H54 (cell line): ENCODE measurements around the gene SCRN2.
A peak's percentile ranks its signal among the peaks of the same experiment; 100 is the strongest.

Source experiments
- DNase-seq: peaks from one replicate; pipeline ENCODE4 v3.0.0; 2011; ENCODE audit warnings: low spot score, mixed read lengths; ENCODE audit not compliant: insufficient read length
- FAIRE-seq: peaks from 3 replicates; lab custom pipeline; 2011; peaks lifted over from hg19 to GRCh38; lab: Jason Lieb, UNC
- POLR2A ChIP-seq: IDR thresholded peaks from 2 replicates; pipeline ENCODE4 v1.6.1; 2011; ENCODE audit warnings: low read depth, mild to moderate bottlenecking, low read length

The SCRN2 gene

DNA sequence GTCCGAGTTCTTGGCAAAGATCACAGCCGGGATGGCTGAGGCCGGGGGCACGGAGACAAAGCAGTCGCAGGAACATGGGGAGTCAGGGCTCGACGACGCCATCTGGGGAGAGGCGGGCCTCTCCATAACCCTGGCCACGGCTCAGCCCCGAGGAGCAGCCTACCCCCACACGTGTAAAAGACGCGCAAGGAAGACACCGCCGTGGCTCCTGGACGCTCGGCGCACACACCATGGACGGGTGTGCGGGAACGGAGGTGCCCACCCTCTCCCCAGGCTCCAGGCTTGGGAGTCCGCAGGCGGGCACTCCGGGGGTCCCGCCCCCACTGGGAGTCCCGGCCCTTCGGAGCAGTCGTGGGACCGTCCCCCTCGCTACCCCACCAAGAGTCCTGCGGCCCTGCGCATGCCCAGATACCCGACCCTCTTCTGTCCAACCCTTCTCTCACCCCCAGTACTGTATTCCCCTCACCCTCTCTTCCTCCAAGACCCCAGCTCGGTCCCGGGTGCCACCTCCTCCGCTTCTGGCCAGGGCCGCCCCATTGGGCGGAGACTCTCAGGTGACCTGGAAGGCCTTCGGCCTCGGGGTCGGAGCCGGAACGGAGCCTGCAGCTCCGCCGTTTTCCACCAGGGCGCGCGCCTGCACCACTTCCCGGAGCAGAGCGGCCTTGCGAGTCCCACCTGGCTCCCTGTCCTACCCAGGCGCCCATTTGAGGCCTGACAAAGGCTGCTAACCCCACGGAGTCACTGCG is at the start of gene SCRN2:
Gene SCRN2, minus strand, starts transcription at position 532 of the 746 bp plus-strand sequence. Its CDS starts 430 bp downstream, at position 102.
- TF ChIP-seq POLR2A, result peak; percentile 8; the same call in 1 of the 2 replicates
- peak; percentile 93 for DNase-seq
- no peak for FAIRE-seq

DNA sequence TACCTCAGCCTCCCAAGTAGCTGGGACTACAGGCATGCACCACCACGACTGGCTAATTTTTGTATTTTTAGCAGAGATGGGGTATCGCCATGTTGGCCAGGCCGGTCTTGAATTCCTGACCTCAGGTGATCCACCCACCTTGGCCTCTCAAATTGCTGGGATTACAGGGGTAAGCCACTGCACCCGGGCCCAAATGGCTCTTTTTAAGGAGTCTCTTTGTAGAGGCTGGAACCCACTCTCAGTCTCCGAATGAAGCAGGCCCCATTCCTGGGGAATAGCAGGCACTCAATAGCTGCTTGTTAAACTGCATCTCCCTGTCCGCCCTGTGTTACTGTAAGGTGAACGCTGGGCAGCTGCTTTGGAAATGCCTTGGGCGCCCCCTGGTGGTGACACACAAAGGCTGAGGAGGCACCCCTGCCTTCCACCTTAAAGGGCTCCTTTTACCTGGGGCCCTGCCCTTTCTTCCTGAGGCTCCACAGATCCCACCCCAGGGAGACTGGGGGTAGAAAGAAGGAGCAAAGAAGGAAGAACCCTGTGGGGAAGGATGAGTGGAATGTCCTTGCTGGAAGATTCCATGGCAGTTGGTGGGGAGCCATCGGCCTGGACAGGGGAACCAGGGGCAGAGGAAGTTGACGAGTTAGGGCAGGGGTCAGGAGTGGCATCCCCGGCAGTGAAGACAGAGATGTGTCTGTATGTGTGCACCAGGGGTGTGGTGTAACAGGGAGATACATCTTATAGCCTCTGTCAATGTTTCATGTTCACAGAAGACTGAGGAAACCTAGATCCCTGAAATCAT is 48.9 kb upstream of the SCRN2 start:
- TF ChIP-seq POLR2A, result no peak
- DNase-seq, result peak; percentile 82
- FAIRE-seq, result peak; percentile 50

DNA sequence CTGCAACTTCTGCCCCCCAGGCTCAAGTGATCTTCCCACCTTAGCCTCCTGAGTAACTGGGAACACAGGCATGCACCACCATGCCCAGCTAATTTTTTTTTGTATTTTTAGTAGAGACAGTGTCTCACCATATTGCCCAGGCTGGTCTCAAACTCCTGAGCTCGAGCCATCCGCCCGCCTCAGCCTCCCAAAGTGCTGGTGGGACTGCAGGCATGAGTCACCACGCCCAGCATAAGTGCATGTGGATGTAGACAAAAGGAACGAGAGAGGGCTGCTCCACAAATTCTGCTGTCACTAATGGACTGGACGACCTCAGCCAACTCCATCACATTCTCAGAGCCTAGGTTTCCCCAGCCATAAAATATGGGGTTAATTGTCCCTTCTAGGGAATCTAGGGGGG is 47.2 kb upstream of the SCRN2 start:
- TF ChIP-seq POLR2A, result no peak
- DNase-seq (no peak), FAIRE-seq (no peak)

GRCh38 chr17:47884905-47885730 is 44.0 kb upstream of the SCRN2 start:
- FAIRE-seq (no peak), DNase-seq (no peak)
- no peak for TF ChIP-seq POLR2A

DNA sequence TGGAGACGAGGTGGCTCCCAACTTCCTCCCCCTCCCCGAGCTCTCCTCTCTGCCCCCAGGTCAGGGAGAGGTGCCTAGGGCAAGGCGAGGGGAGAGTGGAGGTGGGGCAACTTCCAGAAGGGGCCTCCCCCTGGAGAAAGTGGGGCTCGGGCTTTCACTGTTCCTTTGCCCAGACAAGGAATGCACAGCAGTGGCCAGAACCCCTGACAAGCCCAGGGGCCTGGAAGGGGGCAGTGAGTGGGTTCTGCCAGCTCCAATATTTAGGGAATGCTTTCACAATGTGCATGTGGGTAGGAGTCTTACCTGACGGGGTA is 43.3 kb upstream of the SCRN2 start:
- DNase-seq (no peak), FAIRE-seq (no peak)
- no peak for TF ChIP-seq POLR2A

DNA sequence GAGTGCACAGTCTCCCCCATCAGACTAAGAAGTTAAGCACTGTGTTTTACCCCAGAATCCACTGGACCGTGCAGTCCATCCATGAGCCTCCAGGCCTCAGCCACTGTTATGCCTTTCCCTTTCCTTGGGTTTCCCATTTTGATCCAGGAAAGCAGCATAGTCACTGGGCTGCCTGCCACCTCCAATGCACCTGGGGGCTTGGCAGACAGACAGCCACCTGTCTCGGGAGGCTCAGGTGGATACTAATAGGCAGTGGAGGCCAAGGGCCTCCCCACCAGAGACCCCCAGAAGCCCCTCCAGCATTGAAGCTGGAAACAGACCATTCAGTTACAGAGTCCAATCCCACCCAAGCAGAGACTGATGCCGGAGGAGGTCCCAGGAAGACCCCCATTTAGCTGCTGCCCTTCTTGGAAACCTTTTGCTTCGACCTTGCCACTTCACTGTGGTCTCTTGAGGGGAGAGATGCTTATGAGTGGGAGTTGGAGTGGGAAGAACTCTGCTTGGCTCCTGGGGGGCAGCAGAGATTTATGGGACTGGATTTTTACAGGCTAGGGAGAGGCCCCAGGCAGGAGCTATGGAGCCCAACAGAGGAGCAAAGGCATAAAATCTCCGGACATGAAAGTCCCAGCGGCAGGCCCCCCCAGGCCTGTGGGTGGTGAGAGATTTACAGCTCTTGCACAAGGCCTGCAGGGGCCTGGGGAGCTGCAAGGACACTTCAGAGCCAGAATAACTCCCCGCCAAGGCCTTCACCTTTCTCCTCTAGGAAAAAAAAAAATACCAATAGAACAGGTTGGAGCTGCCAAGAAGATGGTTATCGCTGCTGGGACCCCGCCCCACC is 42.7 kb upstream of the SCRN2 start:
- TF ChIP-seq POLR2A, result no peak
- no peak for DNase-seq
- FAIRE-seq, result no peak

GRCh38 chr17:47882695-47883588 is 41.9 kb upstream of the SCRN2 start:
- DNase-seq (no peak), FAIRE-seq (no peak)
- no peak for TF ChIP-seq POLR2A

DNA sequence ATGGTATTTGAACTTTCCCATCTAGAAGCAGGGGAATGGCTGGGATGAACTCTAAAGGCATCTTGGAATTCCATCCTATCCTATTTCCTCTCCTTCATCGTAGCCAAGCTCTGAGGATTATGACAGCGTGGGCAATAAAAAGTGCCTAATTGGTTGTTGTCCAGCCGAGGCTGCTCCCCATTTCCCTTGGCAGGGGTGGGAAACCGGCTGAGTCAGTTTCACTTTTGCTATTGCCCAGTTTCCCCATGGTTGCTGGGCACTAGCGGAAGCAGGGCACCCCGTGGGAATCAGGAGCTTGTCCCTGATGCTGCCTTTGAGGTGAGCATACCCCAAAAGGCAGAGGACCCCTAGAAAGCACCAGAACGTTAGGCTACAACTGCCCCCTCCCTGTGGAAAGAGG is 41.2 kb upstream of the SCRN2 start:
- TF ChIP-seq POLR2A, result peak; percentile 12; the same call in 1 of the 2 replicates
- no peak for FAIRE-seq
- peak; percentile 42 for DNase-seq

- no peak for TF ChIP-seq POLR2A
- DNase-seq, result no peak
- FAIRE-seq, result no peak
These were observed 38.8 kb upstream of the SCRN2 start for GRCh38 chr17:47879776-47880454.

DNA sequence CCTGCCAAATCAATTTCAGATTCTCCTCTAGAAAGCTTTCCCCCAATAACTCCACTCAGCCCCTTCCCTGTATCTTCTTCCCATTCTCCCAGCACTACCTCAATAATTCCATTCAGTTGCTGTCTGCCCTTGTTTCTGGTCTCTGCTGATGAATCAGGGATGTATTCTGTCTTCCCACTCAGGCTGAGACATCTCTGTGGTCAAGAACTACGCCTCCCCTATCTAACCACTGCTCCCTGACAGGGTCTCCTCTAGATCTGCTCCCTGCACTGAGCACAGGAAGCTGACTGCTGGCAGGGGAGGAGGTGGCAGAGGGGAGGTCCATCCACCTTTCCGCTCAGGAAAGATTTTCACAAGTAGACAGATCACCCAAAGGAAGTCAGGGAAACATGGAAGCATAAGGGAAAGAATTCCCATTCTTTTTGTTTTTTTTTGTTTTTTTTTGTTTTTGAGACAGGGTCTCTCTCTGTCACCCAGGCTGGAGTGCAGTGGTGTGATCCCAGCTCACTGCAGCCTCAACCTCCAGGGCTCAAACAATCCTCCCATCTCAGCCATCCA is 38.0 kb upstream of the SCRN2 start:
- DNase-seq, result no peak
- no peak for TF ChIP-seq POLR2A
- FAIRE-seq, result no peak
